NCI-H2196 treated with DMSO at 0.1 percent for 48 hours (cell line): ENCODE measurements around the gene RAB44.

Experiments
- DNase-seq: peaks from one replicate; lab custom pipeline; 2025; ENCODE audit not compliant: unreplicated experiment; lab: John Stamatoyannopoulos, UW

The RAB44 gene

DNA sequence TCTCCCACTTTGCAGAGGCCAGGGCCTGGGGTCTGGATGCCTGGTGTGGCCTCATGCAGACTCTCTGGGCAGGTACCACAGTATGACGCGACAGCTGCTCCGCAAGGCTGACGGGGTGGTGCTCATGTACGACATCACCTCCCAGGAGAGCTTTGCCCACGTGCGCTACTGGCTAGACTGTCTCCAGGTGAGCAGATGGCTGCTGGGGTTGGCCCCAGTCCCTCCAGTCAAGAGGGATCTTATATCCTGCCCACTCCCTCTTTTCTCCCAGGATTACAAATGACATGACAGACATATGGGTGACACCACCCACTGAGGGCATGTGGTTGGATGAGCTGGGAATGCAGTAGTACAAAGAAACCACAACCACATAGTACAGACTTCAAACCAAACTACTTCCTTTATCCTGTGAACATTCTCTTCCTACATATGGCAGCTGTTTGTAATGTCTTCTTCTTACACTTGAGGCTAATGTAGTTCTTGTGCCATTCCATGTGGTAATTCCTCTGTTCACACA, 29.9 kb downstream of the RAB44 start:
- DNase-seq: peak; percentile 38

GRCh38 chr6:36728289-36729160, 30.9 kb downstream of the RAB44 start:
- no peak for DNase-seq

DNA sequence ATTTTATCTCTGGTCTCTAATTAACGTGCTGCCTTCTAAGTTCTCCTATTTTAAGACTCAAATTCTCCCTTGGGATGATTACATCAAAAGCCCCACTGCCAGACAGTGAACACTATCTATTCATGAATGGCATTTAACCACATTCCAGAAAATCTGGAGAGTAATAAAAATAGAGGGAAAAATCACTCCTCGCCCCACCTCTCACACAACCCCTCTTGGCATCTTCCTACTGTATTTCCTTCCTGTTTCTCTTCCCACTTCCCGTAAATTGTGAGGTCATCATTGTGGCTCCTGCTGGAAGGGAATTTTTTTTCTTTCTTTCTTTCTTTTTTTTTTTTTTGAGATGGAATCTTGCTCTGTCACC, 31.5 kb downstream of the RAB44 start:
- DNase-seq: no peak

- DNase-seq: no peak
Measured at GRCh38 chr6:36730424-36731380, 33.1 kb downstream of the RAB44 start.

DNA sequence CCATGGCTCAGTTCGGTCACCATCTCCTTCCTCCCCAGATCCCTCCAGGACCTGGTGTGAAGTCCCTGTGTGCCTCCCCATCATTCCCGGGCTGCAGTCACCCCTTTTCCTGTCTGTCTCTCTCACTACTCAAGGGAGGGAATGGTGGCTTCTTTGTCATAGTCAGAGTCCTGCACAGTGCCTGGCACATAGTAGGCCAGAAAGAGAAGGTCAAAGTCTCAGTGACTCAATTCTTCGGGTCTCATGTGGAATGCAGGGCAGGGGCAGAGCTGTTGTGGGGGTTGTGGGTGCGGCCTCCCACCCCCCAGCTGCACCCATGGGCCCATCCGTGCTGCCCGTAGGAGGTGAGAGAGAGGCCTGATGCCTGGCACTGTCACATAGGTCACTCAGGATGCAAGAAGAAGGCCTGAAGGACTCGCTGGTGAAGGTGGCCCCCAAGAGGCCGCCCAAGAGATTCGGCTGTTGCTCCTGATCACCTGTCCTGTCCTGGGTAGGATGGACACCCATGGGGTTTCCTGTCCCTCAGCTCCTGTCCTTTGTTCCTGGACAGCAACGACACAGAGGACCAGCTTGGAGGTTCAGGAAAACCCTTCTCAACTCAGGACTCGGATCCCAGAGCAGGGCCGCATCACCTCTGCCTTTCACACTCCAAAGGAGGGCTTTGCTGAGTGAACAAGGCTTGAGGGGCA, 34.1 kb downstream of the RAB44 start:
- DNase-seq: no peak

GRCh38 chr6:36733300-36733699, 35.7 kb downstream of the RAB44 start:
- no peak for DNase-seq

- DNase-seq: no peak
Measured at GRCh38 chr6:36734486-36735060, 36.9 kb downstream of the RAB44 start.

DNA sequence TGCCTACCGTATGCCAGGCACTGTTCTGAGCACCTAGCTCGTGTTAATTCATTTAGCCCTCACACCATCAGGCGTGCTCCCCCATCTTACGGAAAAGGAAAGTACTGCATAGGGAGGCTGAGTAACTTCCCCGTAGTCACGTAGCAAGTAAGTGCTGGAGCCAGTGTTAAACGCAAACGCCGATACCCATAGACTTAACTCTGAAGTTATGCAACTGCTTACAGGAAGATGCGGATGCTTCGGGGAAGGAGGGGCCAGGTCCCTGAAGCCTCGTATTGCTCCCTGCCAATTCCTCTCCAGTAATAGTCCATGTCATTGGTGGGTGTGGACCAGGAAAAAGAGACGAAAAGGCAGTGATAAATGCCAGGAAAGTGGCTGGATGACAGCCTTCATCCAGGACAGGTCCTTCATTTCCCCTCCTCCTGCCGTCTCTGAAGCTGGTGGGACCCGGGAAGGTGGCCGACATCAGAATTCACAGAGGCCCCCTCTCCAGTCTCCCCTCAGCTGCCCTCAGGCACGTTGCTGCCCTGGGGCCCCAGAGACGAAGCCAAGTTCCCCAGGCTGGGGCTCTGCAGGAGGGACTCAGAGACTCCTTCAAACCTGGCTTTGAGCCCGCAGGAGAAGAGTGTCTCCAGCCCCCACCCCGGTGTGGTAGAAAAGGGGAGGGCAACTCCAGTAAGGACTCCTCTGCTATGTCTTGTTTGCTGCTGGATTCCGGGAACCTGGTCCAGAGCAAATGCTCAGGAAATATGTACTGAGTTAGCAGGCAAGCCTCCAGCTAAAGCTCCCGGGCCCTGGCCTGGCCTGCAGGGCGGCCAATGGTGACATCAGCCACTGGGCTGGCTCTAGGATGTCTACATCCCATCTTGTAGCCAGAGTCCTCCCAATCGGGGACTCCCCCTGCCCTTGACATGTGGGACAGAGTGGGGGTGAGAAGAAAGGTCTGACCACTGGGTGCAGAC, 37.8 kb downstream of the RAB44 start:
- no peak for DNase-seq

- DNase-seq: no peak
Measured at GRCh38 chr6:36737043-36737785, 39.6 kb downstream of the RAB44 start.

- no peak for DNase-seq
Measured at GRCh38 chr6:36738108-36738507, 40.5 kb downstream of the RAB44 start.

DNA sequence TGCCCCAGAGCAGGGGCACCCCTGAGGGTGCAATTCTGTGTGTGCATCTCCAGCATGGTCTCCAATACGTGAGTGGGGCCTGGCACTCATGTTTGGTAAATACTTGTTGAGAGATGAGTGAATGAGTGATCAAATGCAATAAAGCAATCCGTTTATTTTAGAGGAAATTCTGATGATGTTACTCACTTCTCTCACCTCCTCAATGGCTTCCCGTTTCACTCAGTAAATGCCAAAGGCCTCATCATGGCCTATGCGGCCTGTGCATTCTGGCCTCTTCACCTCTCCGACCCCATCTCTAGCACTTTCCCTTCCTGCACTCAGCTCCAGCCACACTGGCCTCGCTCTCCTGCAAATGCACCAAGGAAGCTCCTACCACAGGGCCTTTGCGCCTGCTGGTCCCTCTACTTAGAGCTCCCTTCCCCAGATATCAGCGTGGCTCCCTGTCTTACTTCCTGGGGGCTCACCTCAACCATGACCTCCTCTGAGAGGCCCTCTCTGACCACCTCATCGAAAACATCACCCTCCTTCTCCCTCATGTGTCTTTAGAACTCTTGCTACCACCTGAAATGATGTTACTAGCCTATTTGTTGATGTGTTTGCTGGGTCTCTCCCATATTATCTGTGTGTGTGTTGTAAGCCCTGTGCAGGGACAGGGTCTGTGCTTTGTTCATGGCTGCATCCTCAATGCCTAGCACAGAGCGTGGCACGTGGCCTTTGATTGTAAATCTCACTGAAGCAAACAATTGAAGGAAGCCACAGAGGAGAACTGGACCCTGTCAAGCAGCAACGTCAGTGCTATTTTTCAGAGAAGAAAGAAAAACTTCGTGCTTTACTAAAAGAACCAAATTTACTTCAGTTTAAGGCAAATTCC, 42.6 kb downstream of the RAB44 start:
- DNase-seq: no peak

GRCh38 chr6:36740818-36741179, 43.2 kb downstream of the RAB44 start:
- no peak for DNase-seq

- no peak for DNase-seq
Measured at GRCh38 chr6:36742146-36742545, 44.5 kb downstream of the RAB44 start.

- no peak for DNase-seq
Measured at GRCh38 chr6:36743032-36743431, 45.4 kb downstream of the RAB44 start.

DNA sequence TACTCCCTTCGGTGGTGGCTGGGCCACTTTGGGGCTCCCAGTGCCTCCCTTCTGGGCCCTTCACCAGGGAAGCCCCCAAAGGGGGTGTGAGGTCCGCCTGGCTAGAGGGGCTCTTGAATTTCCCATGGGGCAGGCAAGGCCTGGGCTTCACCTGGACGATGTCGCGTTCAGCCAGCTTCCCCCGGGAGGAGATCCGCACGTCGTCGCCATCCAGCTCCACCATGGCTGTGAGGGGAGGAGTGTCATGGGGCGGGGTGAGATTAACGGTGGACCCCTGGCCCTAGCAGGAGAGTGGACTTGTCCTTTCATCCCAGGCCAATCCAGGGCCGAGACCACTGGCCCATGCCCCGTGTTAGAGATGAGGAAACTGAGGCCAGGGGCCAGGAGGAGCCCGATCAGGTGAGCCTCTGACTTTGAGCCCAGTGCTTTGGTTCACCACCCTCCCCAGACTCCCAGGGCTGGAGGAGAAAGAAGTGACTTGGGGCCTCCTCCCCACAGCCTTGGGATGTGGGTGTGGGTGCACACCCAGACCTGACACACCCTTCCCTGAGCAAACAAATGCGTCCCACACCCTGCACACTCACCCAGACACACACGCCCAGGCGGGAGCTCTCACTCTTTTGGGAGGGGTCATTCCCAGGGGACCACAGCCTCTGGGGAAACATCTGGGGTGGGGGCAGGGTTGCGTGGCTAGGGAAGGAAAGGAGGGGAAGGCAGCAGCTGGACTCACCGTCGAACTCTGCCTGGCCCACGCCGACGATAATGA, 46.1 kb downstream of the RAB44 start:
- no peak for DNase-seq

DNA sequence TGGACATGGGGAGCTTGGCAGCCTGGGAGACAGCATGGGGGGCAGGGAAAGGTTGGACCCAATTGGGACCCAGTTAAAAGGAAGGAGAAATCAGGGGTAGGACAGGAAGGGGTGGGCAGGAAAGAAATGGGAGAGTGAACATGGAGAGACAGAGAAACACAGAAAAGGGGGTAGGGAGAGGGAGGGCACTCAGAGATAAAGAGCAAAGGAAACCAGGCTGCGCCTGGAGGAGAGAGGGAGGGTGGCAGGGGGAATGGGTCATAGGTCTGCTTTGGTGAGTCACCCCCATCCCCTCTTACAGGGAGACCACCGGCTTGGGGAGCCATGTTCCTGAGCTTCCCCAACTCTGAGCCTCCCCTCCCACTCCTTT, 46.7 kb downstream of the RAB44 start:
- no peak for DNase-seq

DNA sequence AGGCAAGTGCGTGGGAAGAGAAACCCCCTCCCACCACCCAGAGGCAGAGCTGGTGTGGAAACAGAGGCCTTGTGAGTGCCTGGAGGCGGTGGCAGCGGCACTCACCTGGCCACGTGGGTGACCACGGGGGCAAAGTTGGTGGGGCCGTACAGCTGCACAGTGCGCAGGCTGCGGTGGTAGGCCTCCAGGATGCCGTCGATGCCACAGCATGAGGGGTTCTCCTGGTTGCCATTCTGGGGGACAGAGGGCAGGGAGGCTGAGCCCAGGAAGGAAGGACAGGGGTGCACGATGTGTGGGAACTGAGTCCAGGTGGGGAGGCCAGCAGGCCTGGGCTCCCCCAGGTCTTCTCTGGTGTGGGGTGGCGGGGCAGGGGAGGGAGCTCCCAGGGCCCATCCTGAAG, 47.7 kb downstream of the RAB44 start:
- no peak for DNase-seq
